GM12873 (cell line): ENCODE measurements around the gene SPATA12.

Experiments
- CTCF ChIP-seq: IDR thresholded peaks from 2 replicates; pipeline ENCODE4 v1.5.1; 2012; ENCODE audit warnings: low read depth, mild to moderate bottlenecking, moderate library complexity, low read length, control low read depth; ENCODE audit not compliant: insufficient read depth; ENCODE audit errors: missing control alignments

Gene SPATA12

GRCh38 chr3:57120040-57120439 is 59.6 kb downstream of the SPATA12 start:
- TF ChIP-seq CTCF: no peak

- no peak for TF ChIP-seq CTCF
These were observed 60.1 kb downstream of the SPATA12 start for GRCh38 chr3:57120451-57121174.
